GM19468 (cell line): Measurements from ENCODE around the gene CENPF.
A peak's percentile ranks its signal among the peaks of the same experiment; 100 is the strongest.
"Not testable (repeated sequence)": the region's sequence is repeated elsewhere in the genome, so short reads cannot be mapped to it uniquely, and the experiment has no call there.

ENCODE experiments used
- ATAC-seq: cut with Tn5 transposase; IDR thresholded peaks from one replicate; pipeline ENCODE4 v1.9.1; 2021; ENCODE audit warnings: mild to moderate bottlenecking, moderate library complexity, moderate number of reproducible peaks; ENCODE audit not compliant: unreplicated experiment; ENCODE audit errors: extremely low read depth

The CENPF gene

GRCh38 chr1:214583824-214584554, 19.0 kb upstream of the CENPF start:
- no peak for ATAC-seq

DNA sequence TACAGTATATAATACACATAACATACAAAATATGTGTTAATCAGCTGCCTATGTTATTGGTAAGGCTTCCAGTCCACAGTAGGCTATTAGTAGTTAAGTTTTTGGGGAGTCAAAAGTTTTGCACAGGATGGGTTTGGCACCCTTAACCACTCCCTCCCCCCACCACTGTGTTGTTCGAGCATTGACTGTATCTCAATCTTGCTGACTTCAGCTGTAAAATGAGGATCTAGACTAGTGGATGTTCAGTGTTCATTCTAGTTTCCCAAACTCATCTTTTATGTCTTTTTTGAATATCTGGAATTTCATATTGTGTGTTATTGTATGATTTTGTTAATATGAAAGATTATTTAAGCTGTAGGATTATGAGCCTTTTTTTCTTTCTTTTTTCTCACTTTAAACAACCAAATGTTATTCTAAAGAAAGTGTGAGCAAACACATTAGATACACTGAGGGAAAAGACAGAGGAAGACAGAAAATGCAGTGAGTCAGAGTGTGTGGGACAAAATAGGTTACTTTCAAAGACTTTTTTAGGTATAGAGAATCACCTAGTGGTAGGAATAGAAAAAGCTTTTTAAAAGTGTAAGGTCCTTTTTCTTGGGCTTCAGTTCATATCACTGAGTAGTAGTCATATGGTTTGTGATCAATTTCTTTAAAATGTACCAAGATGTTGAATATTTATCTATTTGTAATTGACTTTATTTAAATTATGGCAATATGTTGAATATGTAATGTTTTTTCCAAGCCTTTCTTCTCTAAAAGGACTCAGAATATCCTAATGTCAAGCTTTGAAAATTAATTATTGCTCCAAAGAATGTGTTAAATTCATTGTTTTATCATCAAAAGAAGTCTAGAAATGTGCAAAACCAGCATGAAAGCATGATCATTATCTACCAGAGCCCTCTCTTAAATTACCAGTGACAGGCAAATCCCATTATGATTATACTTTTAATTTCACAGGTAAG, 17.9 kb upstream of the CENPF start:
- peak; percentile 85 for ATAC-seq

- ATAC-seq: no peak
Observed at GRCh38 chr1:214586621-214587020, 16.4 kb upstream of the CENPF start.

- ATAC-seq: no peak
Observed at GRCh38 chr1:214587165-214587564, 15.8 kb upstream of the CENPF start.

- ATAC-seq: no peak
Observed at GRCh38 chr1:214588963-214589597, 13.9 kb upstream of the CENPF start.

DNA sequence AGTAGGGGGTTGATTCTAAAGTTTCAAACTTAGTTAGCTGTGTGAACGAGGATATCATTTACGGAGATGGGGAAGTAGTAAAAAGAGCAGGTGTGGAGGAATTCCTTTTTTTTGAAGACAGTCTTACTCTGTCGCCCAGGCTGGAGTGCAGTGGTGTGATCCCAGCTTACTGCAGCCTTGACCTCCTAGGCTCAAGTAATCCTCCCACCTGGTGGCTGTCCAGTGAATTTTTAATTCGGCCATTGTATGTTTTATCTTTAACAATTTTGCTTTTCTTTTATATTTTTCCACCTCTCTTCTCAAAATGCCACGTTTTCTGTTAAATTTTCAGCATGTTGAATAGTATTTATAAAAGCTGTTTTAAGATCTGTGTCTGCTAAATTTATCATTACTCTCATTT, 12.3 kb upstream of the CENPF start:
- ATAC-seq: no peak

GRCh38 chr1:214591918-214592317, 11.1 kb upstream of the CENPF start:
- not testable (repeated sequence) for ATAC-seq

- ATAC-seq: no peak
Observed at GRCh38 chr1:214593158-214593557, 9.8 kb upstream of the CENPF start.

GRCh38 chr1:214603819-214604252, 841 bp downstream of the CENPF start:
- no peak for ATAC-seq

- ATAC-seq: no peak
Observed at GRCh38 chr1:214604523-214604922, 1.5 kb downstream of the CENPF start.

- not testable (repeated sequence) for ATAC-seq
Observed at GRCh38 chr1:214605484-214605883, 2.5 kb downstream of the CENPF start.

DNA sequence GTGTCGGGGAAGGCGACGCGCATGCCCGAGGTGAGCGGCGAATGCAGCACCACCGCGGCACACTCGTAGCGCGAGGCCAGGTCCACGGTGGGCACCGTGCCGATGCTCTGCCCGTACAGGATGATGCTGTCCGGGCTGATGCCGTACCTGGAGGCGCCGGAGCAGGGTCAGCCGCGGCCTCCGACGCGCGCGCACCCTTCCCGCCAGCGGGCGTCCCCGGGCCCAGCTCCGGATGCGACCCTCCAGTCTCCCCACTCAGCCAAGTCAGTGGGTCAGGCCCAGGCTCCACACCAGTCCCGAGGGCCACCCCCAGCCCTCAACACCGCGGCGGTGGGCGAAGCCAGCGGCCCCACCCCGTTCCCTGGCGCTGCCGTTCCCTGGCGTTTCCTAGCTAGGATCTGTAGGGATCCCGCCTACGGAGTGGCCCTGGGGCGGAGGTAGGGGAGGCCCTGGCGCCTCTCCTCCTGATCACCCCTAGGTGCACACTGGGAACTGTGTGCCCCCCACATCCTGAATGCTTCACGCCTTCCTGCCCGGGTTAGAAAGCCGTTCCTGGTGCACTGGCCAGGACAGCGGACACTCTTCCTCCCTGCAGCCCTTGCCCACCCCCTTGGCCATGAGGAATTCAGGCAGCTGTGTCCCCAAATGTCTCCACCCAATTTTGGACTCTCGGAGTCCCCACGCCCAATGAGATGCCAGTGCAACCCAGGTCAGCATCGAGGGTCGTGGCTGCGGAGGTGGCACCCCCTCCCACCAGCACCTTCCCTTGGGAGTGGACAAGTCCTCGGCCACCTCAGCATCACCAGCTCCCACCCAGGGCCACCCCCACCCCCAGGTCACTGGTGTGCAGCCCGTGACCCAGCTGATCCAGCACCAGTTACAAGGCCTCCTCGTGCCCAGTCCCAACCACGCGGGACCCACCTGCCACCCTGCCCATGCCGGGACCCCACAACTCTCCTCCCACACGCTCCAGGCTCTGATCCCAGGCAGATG, 3.2 kb downstream of the CENPF start:
- ATAC-seq: not testable (repeated sequence)

DNA sequence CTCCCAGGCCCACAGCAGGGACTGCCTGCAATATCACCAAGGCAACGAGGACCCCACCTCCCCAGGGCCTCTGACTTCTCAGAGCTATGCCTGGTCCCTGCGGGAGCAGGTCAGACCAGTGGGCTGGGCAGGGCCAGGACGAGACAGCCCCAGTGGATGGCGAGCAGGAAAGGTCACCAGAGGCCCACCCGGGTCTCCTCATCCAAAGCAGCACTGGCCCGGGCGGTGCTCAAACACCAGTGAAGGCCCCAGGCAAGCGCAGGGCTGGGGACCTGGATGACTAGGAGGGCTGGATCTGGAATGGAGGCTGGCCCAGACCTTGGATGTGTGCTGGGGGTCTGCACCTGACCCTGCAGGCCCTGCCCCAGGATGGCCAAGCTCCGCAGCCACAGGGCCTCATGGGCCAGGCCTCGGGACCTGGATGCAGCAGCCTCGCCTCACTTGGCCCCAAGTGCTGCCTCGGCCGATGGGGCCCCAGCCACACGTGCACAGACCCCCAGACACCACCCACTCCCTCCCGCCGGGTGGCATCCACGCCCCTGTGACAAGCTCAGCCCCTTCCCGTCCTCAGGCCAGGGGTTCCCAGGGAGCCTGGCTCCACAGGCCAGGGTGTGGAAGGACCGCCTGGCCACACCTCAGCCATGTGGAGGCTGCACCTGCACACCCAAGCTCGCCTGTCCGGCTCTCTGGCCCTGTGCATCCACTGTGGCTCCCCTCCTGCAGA, 4.7 kb downstream of the CENPF start:
- ATAC-seq: not testable (repeated sequence)

- ATAC-seq: not testable (repeated sequence)
Observed at GRCh38 chr1:214608216-214608783, 5.3 kb downstream of the CENPF start.

DNA sequence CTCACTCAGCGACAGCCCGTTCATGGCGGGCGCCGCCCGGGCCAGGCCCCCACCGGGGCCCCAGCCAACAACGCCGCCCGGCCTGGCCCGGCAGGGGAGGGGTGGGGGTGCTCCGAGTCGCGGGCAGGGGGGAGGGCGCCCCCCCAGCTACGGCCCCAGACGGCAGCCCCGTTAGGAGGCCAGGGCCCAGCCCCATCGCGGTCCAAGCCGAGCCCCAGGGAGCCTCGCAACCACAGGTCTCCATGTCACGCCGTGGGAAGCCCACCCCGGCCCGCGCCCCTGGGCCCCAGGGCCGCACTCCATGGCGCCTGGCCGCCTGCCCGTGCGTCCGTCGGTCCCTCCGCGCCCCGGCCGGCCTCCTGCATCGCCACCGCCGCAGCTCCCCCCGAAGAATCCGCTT, 5.8 kb downstream of the CENPF start:
- not testable (repeated sequence) for ATAC-seq

GRCh38 chr1:214609692-214610091, 6.7 kb downstream of the CENPF start:
- ATAC-seq: no peak

GRCh38 chr1:214610136-214610535, 7.1 kb downstream of the CENPF start:
- not testable (repeated sequence) for ATAC-seq

- no peak for ATAC-seq
Observed at GRCh38 chr1:214615109-214615508, 12.1 kb downstream of the CENPF start.
